GM12878 (cell line): ENCODE data around the gene SIRT5. TPM values are rescaled to one million over a fixed set of nuclear protein-coding genes. Genes with fewer than 3 reads are reported as not detected.
A peak's percentile ranks its signal among the peaks of the same experiment; 100 is the strongest.

ENCODE experiments used
- ATAC-seq: fragments of 200-7000 bp; cut with Tn5 transposase; 3 replicates; pipeline ENCODE4 v1.9.1; 2020; ENCODE audit warnings: mild to moderate bottlenecking, moderate library complexity
- BruUV-seq: library from RNA; stranded (reverse); fragments of 400-500 nt; replicated peaks from 2 replicates; lab custom pipeline; 2021; lab: Mats Ljungman, UMichigan
- CTCF ChIA-PET: fragments of 300-600 bp; sonication (Branson Sonifier 250); formaldehyde crosslinking; extraction: SDS; loops from one replicate; lab custom pipeline; 2021; ENCODE audit warnings: inconsistent platforms; lab: Yijun Ruan, JAX
- POLR2A ChIA-PET: fragments of 350-600 bp; formaldehyde crosslinking; extraction: SDS; loops from one replicate; lab custom pipeline; 2021; ENCODE audit warnings: inconsistent platforms; lab: Charles Lee
- RAD21 ChIA-PET: fragments of 300-600 bp; sonication (Branson Sonifier 250); formaldehyde crosslinking; loops from one replicate; lab custom pipeline; 2023; ENCODE audit warnings: antibody characterized with exemption; ENCODE audit not compliant: unreplicated experiment; lab: Charles Lee
- SMC1A ChIA-PET: fragments of 300-600 bp; sonication (Branson Sonifier 250); formaldehyde crosslinking; loops from one replicate; lab custom pipeline; 2023; ENCODE audit not compliant: unreplicated experiment, uncharacterized antibody; lab: Charles Lee
- DNase-seq: peaks from one replicate; pipeline ENCODE4 v3.0.0-alpha.2; 2011; ENCODE audit warnings: low read depth, low spot score
- FAIRE-seq: peaks from 3 replicates; lab custom pipeline; 2011; peaks lifted over from hg19 to GRCh38; lab: Jason Lieb, UNC
- H2AFZ ChIP-seq: 2 replicates; pipeline ENCODE4 v1.6.0; 2011; ENCODE audit warnings: low read depth, low read length, control low read depth; ENCODE audit not compliant: control insufficient read depth
- H3K27ac ChIP-seq: 2 replicates; pipeline ENCODE4 v1.5.1; 2011; ENCODE audit warnings: control low read depth; ENCODE audit not compliant: control insufficient read depth, insufficient read depth
- H3K27me3 ChIP-seq, 2 experiments: replicated peaks in 1 of 2; 2 replicates each; pipeline versions ENCODE4 v1.6.0 to v1.6.1; 2011; ENCODE audit warnings: low read length in 1 of 2; ENCODE audit not compliant: control insufficient read depth in 2 of 2, insufficient read depth in 2 of 2
- H3K36me3 ChIP-seq, 2 experiments: 2 replicates each; pipeline ENCODE4 v1.5.1; 2011; ENCODE audit warnings: low read length in 1 of 2; ENCODE audit not compliant: control insufficient read depth in 2 of 2, insufficient read depth in 2 of 2
- H3K4me1 ChIP-seq: 2 replicates; pipeline ENCODE4 v1.6.1; 2011; ENCODE audit warnings: mild to moderate bottlenecking, low read length, moderate library complexity, mixed read lengths; ENCODE audit not compliant: control insufficient read depth, insufficient read depth
- H3K4me2 ChIP-seq: 2 replicates; pipeline ENCODE4 v1.6.0; 2011; ENCODE audit warnings: control low read depth; ENCODE audit not compliant: control insufficient read depth, insufficient read depth
- H3K4me3 ChIP-seq: fragments of 200-600 bp; sonication (generic); 2 replicates; pipeline ENCODE4 v1.5.1; 2016
- H3K79me2 ChIP-seq: 2 replicates; pipeline ENCODE4 v1.6.0; 2011; ENCODE audit warnings: low read length; ENCODE audit not compliant: control insufficient read depth, insufficient read depth
- H3K9ac ChIP-seq: 2 replicates; pipeline ENCODE4 v1.8.0; 2011; ENCODE audit warnings: low read length, control low read depth, mixed read lengths; ENCODE audit not compliant: control insufficient read depth, insufficient read depth
- H3K9me3 ChIP-seq: replicated peaks from 3 replicates; pipeline ENCODE4 v1.5.1; 2011; ENCODE audit warnings: mild to moderate bottlenecking, low read length; ENCODE audit not compliant: control insufficient read depth, insufficient read depth
- H4K20me1 ChIP-seq: 2 replicates; pipeline ENCODE4 v1.6.0; 2011; ENCODE audit not compliant: control insufficient read depth, insufficient read depth
- RAD21 ChIP-seq: IDR thresholded peaks from 2 replicates; pipeline ENCODE4 v1.6.1; 2011; ENCODE audit warnings: mild to moderate bottlenecking, low read depth, low read length, moderate library complexity; ENCODE audit not compliant: insufficient read depth
- SMC3 ChIP-seq: IDR thresholded peaks from 2 replicates; pipeline ENCODE4 v1.6.1; 2011; ENCODE audit warnings: low read length, improper control_type of control experiment, borderline replicate concordance
- TARDBP ChIP-seq: IDR thresholded peaks from 2 replicates; pipeline ENCODE4 v1.6.1; 2016; ENCODE audit warnings: borderline replicate concordance
- TBL1XR1 ChIP-seq: IDR thresholded peaks from 2 replicates; pipeline ENCODE4 v1.6.1; 2012; ENCODE audit warnings: low read depth, low read length, improper control_type of control experiment
- WGBS: methylation state at CpG from one replicate; pipeline ENCODE4 v1.1.6; 2016; ENCODE audit warnings: low lambda C conversion rate; ENCODE audit not compliant: insufficient replicate concordance, insufficient coverage; ENCODE audit errors: missing lambda C conversion rate; 5-methylcytosine and 5-hydroxymethylcytosine counted together
- in situ Hi-C: fragments of 300-500 bp; cut with MboI; formaldehyde crosslinking; loops from 9 replicates; pipeline ENCODE4 v1.14.3; 2018; ENCODE audit warnings: mixed read lengths
- intact Hi-C: fragments of 100-400 bp; cut with micrococcal nuclease; formaldehyde crosslinking; loops from one replicate; pipeline ENCODE4 v1.14.2; 2022; ENCODE audit not compliant: unreplicated experiment
- polyA plus RNA-seq, 11 experiments: library from polyadenylated mRNA; depleted of rRNA in 4 of 11; unstranded in 6 of 11; stranded (reverse) in 5 of 11; fragments of >200 nt; fragmentation: Nextera tagmentation in 4 of 11; fragmentation: Illumina TruSeq in 1 of 11; extraction: Ambion mirVana in 4 of 11; extraction: Trizol in 1 of 11; gene quantifications; 1 replicate in 1 of 11; 2 replicates in 10 of 11; pipeline versions ENCODE4 v1.2.1 to v1.2.3, GENCODE V29; 2011 to 2016; ENCODE audit warnings: inconsistent platforms in 2 of 11, missing spikeins in 2 of 11, low read depth in 1 of 11
- total RNA-seq, 4 experiments: library from RNA; depleted of rRNA in 3 of 4; stranded (reverse); fragments of >200 nt in 3 of 4; fragmentation: Illumina TruSeq in 1 of 4; extraction: Trizol in 1 of 4; gene quantifications; 2 replicates each; pipeline versions ENCODE4 v1.2.1 to v1.2.3, GENCODE V29; 2013 to 2021
- TF ChIP-seq, protein P1 (sequence below), 3 experiments: IDR thresholded peaks in 2 of 3; conservative IDR thresholded peaks in 1 of 3; 2 replicates each; pipeline ENCODE4 v1.5.1; 2011; ENCODE audit warnings: low read depth in 3 of 3, low read length in 3 of 3, mild to moderate bottlenecking in 3 of 3, control low read depth in 2 of 3, moderate library complexity in 2 of 3, inconsistent platforms in 1 of 3, mixed read lengths in 1 of 3; ENCODE audit not compliant: control insufficient read depth in 2 of 3, insufficient read depth in 1 of 3; ENCODE audit errors: extremely low read depth in 1 of 3

Gene SIRT5
- total and polyA plus RNA-seq, 10 of the 15 experiments (the other 5 are each of a cell fraction or from before 2014, with no cell fraction given): 1.7 to 12.4 (median 10.0) TPM

DNA sequence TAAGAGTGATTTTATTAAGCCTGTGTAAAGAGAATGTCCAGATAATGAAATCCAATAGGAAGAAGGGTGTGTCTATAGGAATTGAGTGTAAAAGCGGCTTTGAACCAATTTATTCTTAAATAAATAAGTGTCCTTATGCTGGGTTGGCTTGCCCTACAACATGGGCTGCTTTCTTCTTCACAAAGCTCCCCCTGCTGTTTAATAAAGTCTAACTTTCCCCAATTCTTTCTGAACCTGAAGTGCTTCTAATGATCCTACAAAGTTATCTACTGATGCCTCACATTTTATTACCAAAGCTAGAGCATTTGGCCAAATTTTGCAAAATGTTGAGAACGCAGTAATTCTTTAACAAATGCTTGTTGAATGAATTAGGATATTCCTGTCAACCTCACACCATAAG, 36.3 kb upstream of the SIRT5 start:
- H2AFZ ChIP-seq: no peak overlapping the region
- H3K27ac ChIP-seq: no peak overlapping the region
- CTCF ChIA-PET: interaction anchor here (0.6 to 3.9 kb wide), 41 partner anchors 8 to 529 kb away, joined by 3 to 47 read pairs (median 4); partner anchors contain the start of gene SIRT5
- H3K4me3 ChIP-seq: no peak overlapping the region
- H3K9me3 ChIP-seq: no peaks in the 10 kb centered on the region
- FAIRE-seq: peak; percentile 56
- peak; percentile 80 for ATAC-seq
- 66% methylated on average over 2 of the region's 2 CpGs for WGBS
- SMC1A ChIA-PET: interaction anchor here (0.6 to 4.9 kb wide), 30 partner anchors 10 to 310 kb away, joined by 3 to 54 read pairs (median 6); partner anchors contain the start of gene SIRT5
- H3K27me3 ChIP-seq: no peaks in the 10 kb centered on the region
- intact Hi-C loops: loop anchor here (1.0 to 5.0 kb wide), 3 partner anchors 86 to 202 kb away; no protein-coding TSS in a partner anchor
- DNase-seq: no peak
- in situ Hi-C loops: loop anchor here (25.0 kb wide), 2 partner anchors 626 to 876 kb away; no protein-coding TSS in a partner anchor
- H3K4me1 ChIP-seq: no peaks in the 10 kb centered on the region
- H4K20me1 ChIP-seq: no peaks in the 10 kb centered on the region
- RAD21 ChIA-PET: interaction anchor here (0.7 to 5.0 kb wide), 26 partner anchors 8 to 529 kb away, joined by 3 to 21 read pairs (median 4); partner anchors contain the start of genes GFOD1, SIRT5 and TBC1D7
- H3K9ac ChIP-seq: no peak overlapping the region
- BruUV-seq: no TSS peak
- POLR2A ChIA-PET: interaction anchor here (1.1 to 1.2 kb wide), 2 partner anchors 85 to 154 kb away, joined by 3 to 4 read pairs; no protein-coding TSS in a partner anchor
- H3K36me3 ChIP-seq: no peaks in the 10 kb centered on the region
- H3K79me2 ChIP-seq: no peaks in the 10 kb centered on the region
- TF ChIP-seq, protein P1, sequence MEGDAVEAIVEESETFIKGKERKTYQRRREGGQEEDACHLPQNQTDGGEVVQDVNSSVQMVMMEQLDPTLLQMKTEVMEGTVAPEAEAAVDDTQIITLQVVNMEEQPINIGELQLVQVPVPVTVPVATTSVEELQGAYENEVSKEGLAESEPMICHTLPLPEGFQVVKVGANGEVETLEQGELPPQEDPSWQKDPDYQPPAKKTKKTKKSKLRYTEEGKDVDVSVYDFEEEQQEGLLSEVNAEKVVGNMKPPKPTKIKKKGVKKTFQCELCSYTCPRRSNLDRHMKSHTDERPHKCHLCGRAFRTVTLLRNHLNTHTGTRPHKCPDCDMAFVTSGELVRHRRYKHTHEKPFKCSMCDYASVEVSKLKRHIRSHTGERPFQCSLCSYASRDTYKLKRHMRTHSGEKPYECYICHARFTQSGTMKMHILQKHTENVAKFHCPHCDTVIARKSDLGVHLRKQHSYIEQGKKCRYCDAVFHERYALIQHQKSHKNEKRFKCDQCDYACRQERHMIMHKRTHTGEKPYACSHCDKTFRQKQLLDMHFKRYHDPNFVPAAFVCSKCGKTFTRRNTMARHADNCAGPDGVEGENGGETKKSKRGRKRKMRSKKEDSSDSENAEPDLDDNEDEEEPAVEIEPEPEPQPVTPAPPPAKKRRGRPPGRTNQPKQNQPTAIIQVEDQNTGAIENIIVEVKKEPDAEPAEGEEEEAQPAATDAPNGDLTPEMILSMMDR (IDR thresholded peaks at IDR 0.05 in 2 of 3, conservative IDR thresholded peaks at IDR 0.05 in 1 of 3; ENCODE audit: control insufficient read depth in 2 of 3, extremely low read depth in 1 of 3, insufficient read depth in 1 of 3, low read depth in 3 of 3, low read length in 3 of 3): peak; percentile 27 to 49 (median 36); a peak in 4 of 6 replicates
- TF ChIP-seq TBL1XR1 (no peak), SMC3 (peak; percentile 76; the same call in 1 of the 2 replicates), TARDBP (no peak), RAD21 (peak; percentile 61)
- TF ChIP-seq, all 136 proteins: peak for 3
- no peak overlapping the region for H3K4me2 ChIP-seq
